ENCODE measurements around the gene IRS1.

IRS1 gene

DNA sequence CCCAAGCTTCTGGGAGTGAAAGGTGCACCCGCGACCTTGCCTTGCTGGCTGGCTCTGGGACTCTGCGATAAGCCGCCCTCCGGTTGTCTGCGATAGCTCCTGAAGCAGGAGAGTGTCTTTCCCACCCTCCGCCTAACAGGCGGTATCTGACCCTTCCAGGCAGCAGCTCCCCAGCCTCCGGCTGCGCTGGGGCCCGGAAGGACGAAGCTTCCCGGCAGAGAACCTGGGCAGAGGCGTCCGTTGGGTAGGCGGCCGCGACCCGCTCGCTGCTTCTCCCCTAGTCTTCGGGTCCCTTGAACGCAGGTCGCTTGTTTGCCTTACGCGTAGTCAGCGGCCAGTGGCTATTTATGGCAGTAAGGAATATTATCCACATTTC, 35.8 kb upstream of the IRS1 start:
- no peak for TF ChIP-seq RAD21 (IDR thresholded peaks at IDR 0.05; ENCODE audit: low read depth)
- no peak for TF ChIP-seq TAF1 (IDR thresholded peaks at IDR 0.05; ENCODE audit: low read depth)
- no peak for TF ChIP-seq EP300 (IDR thresholded peaks at IDR 0.05; ENCODE audit: borderline replicate concordance)
- TF ChIP-seq, protein P1, sequence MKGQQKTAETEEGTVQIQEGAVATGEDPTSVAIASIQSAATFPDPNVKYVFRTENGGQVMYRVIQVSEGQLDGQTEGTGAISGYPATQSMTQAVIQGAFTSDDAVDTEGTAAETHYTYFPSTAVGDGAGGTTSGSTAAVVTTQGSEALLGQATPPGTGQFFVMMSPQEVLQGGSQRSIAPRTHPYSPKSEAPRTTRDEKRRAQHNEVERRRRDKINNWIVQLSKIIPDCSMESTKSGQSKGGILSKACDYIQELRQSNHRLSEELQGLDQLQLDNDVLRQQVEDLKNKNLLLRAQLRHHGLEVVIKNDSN (IDR thresholded peaks at IDR 0.05) = no peak
- TF ChIP-seq YY1 (IDR thresholded peaks at IDR 0.05; ENCODE audit: low read depth) = no peak
- no peak for TF ChIP-seq NFIC (IDR thresholded peaks at IDR 0.05)
- TF ChIP-seq FOXM1 (IDR thresholded peaks at IDR 0.05; ENCODE audit: borderline replicate concordance, low read depth) = no peak
- no peak for TF ChIP-seq CEBPB (IDR thresholded peaks at IDR 0.05)
- no peak for TF ChIP-seq ZBTB7A (IDR thresholded peaks at IDR 0.05; ENCODE audit: low read depth)
- TF ChIP-seq, protein P2, sequence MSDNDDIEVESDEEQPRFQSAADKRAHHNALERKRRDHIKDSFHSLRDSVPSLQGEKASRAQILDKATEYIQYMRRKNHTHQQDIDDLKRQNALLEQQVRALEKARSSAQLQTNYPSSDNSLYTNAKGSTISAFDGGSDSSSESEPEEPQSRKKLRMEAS (IDR thresholded peaks at IDR 0.05) = no peak
- TF ChIP-seq CREB1 (IDR thresholded peaks at IDR 0.05; ENCODE audit: low read depth) = no peak
- no peak for TF ChIP-seq TCF12 (IDR thresholded peaks at IDR 0.05; ENCODE audit: low read depth)
- TF ChIP-seq EGR1 (IDR thresholded peaks at IDR 0.05) = no peak
- no peak for TF ChIP-seq TEAD4 (IDR thresholded peaks at IDR 0.05)
- TF ChIP-seq, protein P3, sequence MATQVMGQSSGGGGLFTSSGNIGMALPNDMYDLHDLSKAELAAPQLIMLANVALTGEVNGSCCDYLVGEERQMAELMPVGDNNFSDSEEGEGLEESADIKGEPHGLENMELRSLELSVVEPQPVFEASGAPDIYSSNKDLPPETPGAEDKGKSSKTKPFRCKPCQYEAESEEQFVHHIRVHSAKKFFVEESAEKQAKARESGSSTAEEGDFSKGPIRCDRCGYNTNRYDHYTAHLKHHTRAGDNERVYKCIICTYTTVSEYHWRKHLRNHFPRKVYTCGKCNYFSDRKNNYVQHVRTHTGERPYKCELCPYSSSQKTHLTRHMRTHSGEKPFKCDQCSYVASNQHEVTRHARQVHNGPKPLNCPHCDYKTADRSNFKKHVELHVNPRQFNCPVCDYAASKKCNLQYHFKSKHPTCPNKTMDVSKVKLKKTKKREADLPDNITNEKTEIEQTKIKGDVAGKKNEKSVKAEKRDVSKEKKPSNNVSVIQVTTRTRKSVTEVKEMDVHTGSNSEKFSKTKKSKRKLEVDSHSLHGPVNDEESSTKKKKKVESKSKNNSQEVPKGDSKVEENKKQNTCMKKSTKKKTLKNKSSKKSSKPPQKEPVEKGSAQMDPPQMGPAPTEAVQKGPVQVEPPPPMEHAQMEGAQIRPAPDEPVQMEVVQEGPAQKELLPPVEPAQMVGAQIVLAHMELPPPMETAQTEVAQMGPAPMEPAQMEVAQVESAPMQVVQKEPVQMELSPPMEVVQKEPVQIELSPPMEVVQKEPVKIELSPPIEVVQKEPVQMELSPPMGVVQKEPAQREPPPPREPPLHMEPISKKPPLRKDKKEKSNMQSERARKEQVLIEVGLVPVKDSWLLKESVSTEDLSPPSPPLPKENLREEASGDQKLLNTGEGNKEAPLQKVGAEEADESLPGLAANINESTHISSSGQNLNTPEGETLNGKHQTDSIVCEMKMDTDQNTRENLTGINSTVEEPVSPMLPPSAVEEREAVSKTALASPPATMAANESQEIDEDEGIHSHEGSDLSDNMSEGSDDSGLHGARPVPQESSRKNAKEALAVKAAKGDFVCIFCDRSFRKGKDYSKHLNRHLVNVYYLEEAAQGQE (IDR thresholded peaks at IDR 0.05; ENCODE audit: low read depth) = no peak

DNA sequence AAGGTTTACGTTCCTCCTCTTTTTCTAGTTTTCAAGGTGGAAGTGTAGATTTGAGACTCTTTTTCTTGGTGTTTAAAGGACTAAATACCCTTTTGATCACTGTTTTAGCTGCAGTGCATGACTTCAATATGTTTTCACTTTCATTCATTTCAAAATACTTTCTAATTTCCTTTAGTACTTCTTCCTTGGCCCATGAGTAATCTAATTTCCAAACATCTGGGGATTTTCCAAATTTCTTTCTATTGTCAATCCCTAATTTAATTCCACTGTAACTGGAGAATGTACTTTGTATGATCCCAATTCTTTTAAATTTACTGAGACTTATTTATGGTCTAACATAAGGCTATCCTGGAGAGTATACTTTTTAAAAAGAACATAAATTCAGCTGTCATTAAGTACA, 32.4 kb upstream of the IRS1 start:
- no peak for TF ChIP-seq ZBTB7A (IDR thresholded peaks at IDR 0.05; ENCODE audit: low read depth)
- TF ChIP-seq, protein P1 (IDR thresholded peaks at IDR 0.05) = no peak
- TF ChIP-seq CREB1 (IDR thresholded peaks at IDR 0.05; ENCODE audit: low read depth) = no peak
- TF ChIP-seq, protein P3 (IDR thresholded peaks at IDR 0.05; ENCODE audit: low read depth) = no peak
- TF ChIP-seq TCF12 (IDR thresholded peaks at IDR 0.05; ENCODE audit: low read depth) = no peak
- no peak for TF ChIP-seq EGR1 (IDR thresholded peaks at IDR 0.05)
- TF ChIP-seq NFIC (IDR thresholded peaks at IDR 0.05) = no peak
- TF ChIP-seq CEBPB (IDR thresholded peaks at IDR 0.05) = no peak
- no peak for TF ChIP-seq YY1 (IDR thresholded peaks at IDR 0.05; ENCODE audit: low read depth)
- no peak for TF ChIP-seq FOXM1 (IDR thresholded peaks at IDR 0.05; ENCODE audit: borderline replicate concordance, low read depth)
- no peak for TF ChIP-seq EP300 (IDR thresholded peaks at IDR 0.05; ENCODE audit: borderline replicate concordance)
- TF ChIP-seq TEAD4 (IDR thresholded peaks at IDR 0.05) = no peak
- no peak for TF ChIP-seq TAF1 (IDR thresholded peaks at IDR 0.05; ENCODE audit: low read depth)
- TF ChIP-seq, protein P2 (IDR thresholded peaks at IDR 0.05) = no peak
- no peak for TF ChIP-seq RAD21 (IDR thresholded peaks at IDR 0.05; ENCODE audit: low read depth)

DNA sequence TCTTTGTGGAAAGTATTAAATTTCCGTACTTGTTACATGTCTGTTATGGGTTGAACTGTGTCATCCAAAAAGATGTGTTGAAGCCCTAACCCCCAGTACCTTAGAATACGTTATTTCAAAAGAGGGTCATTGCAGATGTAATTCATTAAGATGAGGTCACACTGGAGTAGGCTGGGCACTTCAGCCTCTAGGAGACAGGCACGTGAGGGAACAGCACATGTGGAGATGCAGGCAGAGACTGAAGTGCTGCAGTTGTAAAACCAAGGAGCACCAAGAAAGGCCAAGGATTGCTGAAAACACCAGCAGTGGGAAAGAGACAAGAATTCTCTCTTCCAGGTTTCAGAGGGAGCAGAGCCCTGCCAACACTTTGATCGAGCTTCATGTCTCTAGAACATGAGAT, 31.6 kb upstream of the IRS1 start:
- no peak for TF ChIP-seq CEBPB (IDR thresholded peaks at IDR 0.05)

DNA sequence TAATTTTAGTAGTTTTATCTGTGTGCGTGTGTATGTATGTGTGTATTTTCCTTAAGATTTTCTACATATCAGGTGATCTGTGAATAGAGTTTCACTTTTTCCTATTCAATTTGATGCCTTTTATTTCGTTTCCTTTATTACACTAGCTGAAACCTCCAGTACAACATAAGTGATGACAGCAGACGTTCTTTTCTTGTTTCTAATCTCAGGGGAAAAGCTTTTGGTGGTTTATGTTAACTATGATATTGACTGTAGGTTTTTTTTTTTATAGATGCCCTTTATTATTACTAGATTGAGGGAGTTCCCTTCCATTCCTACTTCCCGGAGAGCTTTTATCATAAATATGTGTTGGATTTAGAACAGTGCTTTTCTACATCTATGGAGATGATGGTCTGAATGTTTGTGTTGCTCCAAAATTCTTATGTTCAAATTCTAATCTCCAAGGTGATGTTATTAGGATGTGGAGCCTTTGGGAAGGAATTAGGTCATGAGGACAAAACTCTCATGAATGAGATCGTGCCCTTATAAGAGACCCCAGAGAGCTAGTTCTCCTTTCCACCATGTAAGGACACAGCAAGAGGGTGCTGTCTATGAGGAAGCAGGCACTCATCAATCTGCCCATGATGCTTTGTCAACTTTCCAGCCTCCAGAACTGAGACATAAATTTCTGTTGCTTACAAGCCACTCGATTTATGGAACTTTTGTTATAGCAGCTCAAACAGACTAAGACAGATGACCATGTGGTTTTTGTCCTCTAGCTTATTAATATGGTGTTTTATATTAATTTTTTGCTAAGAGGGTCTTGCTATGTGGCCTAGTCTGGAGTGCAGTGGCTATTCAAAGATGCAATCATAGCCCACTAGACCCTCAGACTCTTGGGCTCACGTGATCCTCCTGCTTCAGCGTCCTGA, 30.4 kb upstream of the IRS1 start:
- TF ChIP-seq EGR1 (IDR thresholded peaks at IDR 0.05) (no peak), TCF12 (IDR thresholded peaks at IDR 0.05; ENCODE audit: low read depth) (no peak), CEBPB (IDR thresholded peaks at IDR 0.05) (no peak), EP300 (IDR thresholded peaks at IDR 0.05; ENCODE audit: borderline replicate concordance) (no peak), YY1 (IDR thresholded peaks at IDR 0.05; ENCODE audit: low read depth) (no peak), FOXM1 (IDR thresholded peaks at IDR 0.05; ENCODE audit: borderline replicate concordance, low read depth) (no peak), TAF1 (IDR thresholded peaks at IDR 0.05; ENCODE audit: low read depth) (no peak), CREB1 (IDR thresholded peaks at IDR 0.05; ENCODE audit: low read depth) (no peak), NFIC (IDR thresholded peaks at IDR 0.05) (no peak), TEAD4 (IDR thresholded peaks at IDR 0.05) (no peak), RAD21 (IDR thresholded peaks at IDR 0.05; ENCODE audit: low read depth) (no peak), ZBTB7A (IDR thresholded peaks at IDR 0.05; ENCODE audit: low read depth) (no peak)
- TF ChIP-seq, protein P3 (IDR thresholded peaks at IDR 0.05; ENCODE audit: low read depth) = no peak
- TF ChIP-seq, protein P2 (IDR thresholded peaks at IDR 0.05) = no peak
- TF ChIP-seq, protein P1 (IDR thresholded peaks at IDR 0.05) = no peak

Data from Ishikawa (cell line).